Effector memory CD8-positive, alpha-beta T cell (primary cell): ENCODE measurements around the gene RBBP4.

ENCODE experiments used
- ATAC-seq: fragments of 150-1000 bp; cut with Tn5 transposase; replicated peaks from 2 replicates; pipeline ENCODE4 v1.10.0; 2021; ENCODE audit warnings: mild to moderate bottlenecking, moderate library complexity
- DNase-seq, 3 experiments: peaks; one replicate each; pipeline ENCODE4 v3.0.0; 2021
- H3K27ac Mint-ChIP-seq, 2 donors: one replicate each; pipeline ENCODE4 v1.8.0; 2022; ENCODE audit warnings: mild to moderate bottlenecking in 2 of 2, mixed read lengths in 2 of 2, moderate library complexity in 2 of 2
- H3K27me3 Mint-ChIP-seq, 2 donors: one replicate each; pipeline ENCODE4 v1.8.0; 2022; ENCODE audit warnings: mixed read lengths in 2 of 2
- H3K36me3 Mint-ChIP-seq: one replicate; pipeline ENCODE4 v1.8.0; 2022; ENCODE audit warnings: mild to moderate bottlenecking, moderate library complexity, mixed read lengths; ENCODE audit not compliant: insufficient read depth
- H3K4me1 Mint-ChIP-seq, 2 donors: one replicate each; pipeline ENCODE4 v1.8.0; 2022; ENCODE audit warnings: low read depth in 2 of 2, mixed read lengths in 2 of 2
- H3K4me3 Mint-ChIP-seq, 2 donors: one replicate each; pipeline ENCODE4 v1.8.0; 2022; ENCODE audit warnings: mild to moderate bottlenecking in 2 of 2, mixed read lengths in 2 of 2, moderate library complexity in 2 of 2
- H3K9me3 Mint-ChIP-seq, 2 donors: one replicate each; pipeline ENCODE4 v1.8.0; 2022; ENCODE audit warnings: mixed read lengths in 2 of 2

Gene RBBP4

DNA sequence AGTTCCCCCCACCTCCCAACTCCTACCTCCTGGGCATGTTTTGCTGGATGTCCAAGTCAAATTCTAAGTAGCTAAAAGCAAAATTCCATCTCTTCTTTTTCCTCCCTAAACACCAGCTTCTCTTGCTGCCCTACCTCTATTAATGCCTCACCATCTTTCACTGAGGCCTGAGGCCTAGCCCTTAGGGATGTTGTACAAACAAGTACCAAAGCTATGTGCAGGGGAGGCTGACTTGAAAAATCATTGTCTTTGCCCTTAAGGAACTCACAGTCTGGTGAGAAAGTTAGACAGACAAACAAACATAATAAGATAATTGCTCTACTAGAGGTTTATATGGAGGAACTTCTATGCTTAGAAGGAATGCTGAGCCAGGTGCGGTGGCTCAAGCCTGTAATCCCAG is 76.9 kb downstream of the RBBP4 start:
- H3K27ac Mint-ChIP-seq = no peak overlapping the region
- no peaks in the 10 kb centered on the region for H3K9me3 Mint-ChIP-seq
- no peaks in the 10 kb centered on the region for H3K36me3 Mint-ChIP-seq
- DNase-seq = no peak
- H3K4me1 Mint-ChIP-seq = peaks cover 15 to 18% of the 10 kb centered on the region in 2 donors
- peaks cover 6 to 35% of the 10 kb centered on the region in 2 donors for H3K27me3 Mint-ChIP-seq
- H3K4me3 Mint-ChIP-seq = no peak overlapping the region
- no peak for ATAC-seq

DNA sequence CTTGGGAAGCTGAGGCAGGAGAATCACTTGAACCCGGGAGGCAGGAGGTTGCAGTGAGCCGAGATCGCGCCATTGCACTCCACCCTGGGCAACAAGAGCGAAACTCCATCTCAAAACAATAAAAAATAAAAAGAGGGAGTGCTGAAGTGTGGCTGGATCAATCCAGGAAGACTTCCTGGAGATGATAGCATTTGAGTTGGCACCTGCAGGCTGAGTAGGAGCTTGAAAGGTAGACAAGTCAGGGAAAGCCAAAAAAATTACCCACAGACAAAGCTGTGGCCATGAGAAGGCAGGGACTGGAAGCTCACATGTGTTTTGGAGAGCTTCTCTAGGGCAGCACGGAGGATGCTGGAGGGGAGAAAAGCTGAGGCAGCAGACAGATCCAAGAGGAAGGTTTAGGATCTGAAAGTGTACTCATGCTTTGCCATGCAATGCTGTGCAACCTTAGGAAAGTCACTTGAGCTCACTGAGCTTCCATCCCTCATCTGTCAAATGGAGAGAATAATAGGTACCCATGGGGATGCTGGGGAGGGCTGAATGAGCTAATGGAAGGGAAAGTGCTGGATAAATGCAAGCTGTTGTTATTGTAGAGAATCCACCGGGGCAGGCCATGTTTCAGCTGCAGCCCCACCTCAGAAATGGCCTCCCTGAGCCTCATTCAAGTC is 77.5 kb downstream of the RBBP4 start:
- no peaks in the 10 kb centered on the region for H3K36me3 Mint-ChIP-seq

GRCh38 chr1:32729254-32730046 is 78.4 kb downstream of the RBBP4 start:
- no peak for DNase-seq
- H3K27ac Mint-ChIP-seq = no peak overlapping the region
- H3K4me3 Mint-ChIP-seq = no peak overlapping the region
- H3K36me3 Mint-ChIP-seq = no peaks in the 10 kb centered on the region
- H3K27me3 Mint-ChIP-seq = peaks cover 6 to 31% of the 10 kb centered on the region in 2 donors
- no peaks in the 10 kb centered on the region for H3K9me3 Mint-ChIP-seq
- ATAC-seq = no peak
- peaks cover 15 to 18% of the 10 kb centered on the region in 2 donors for H3K4me1 Mint-ChIP-seq

More for the DNA sequence above, 77.5 kb downstream of the RBBP4 start:
- peaks cover 15 to 18% of the 10 kb centered on the region in 2 donors for H3K4me1 Mint-ChIP-seq
- H3K27ac Mint-ChIP-seq = no peak overlapping the region
- DNase-seq = no peak
- no peak for ATAC-seq
- peaks cover 6 to 35% of the 10 kb centered on the region in 2 donors for H3K27me3 Mint-ChIP-seq
- no peak overlapping the region for H3K4me3 Mint-ChIP-seq
- H3K9me3 Mint-ChIP-seq = no peaks in the 10 kb centered on the region

- no peak overlapping the region for H3K4me3 Mint-ChIP-seq
- ATAC-seq = no peak
- no peaks in the 10 kb centered on the region for H3K9me3 Mint-ChIP-seq
- DNase-seq = no peak
- H3K27me3 Mint-ChIP-seq = peaks cover 0 to 11% of the 10 kb centered on the region in 2 donors
- no peak overlapping the region for H3K27ac Mint-ChIP-seq
- peaks cover 7 to 9% of the 10 kb centered on the region in 2 donors for H3K4me1 Mint-ChIP-seq
- no peaks in the 10 kb centered on the region for H3K36me3 Mint-ChIP-seq
Measured at GRCh38 chr1:32733582-32734321, 82.7 kb downstream of the RBBP4 start.
